Esophagus squamous epithelium (tissue), 5 donors: ENCODE data around the gene LDLRAD4. TPM values are rescaled to one million over a fixed set of nuclear protein-coding genes. Genes with fewer than 3 reads are reported as not detected.

ENCODE experiments used
- DNase-seq: peaks from one replicate; lab custom pipeline; 2025; lab: John Stamatoyannopoulos, UW
- H3K27ac ChIP-seq, 4 donors: fragments of 200-600 bp; sonication (generic); one replicate each; pipeline ENCODE4 v1.5.1; 2016 to 2019; ENCODE audit warnings: mild to moderate bottlenecking in 1 of 4
- H3K27me3 ChIP-seq, 4 donors: fragments of 200-600 bp; sonication (generic); 1 replicate in 3 of 4; 2 replicates in 1 of 4; pipeline versions ENCODE4 v1.5.1 to v1.6.0; 2017 to 2021; ENCODE audit warnings: antibody characterized with exemption in 1 of 4
- H3K36me3 ChIP-seq, 3 donors: fragments of 200-600 bp; sonication (generic); one replicate each; pipeline ENCODE4 v1.5.1; 2016 to 2019
- H3K4me1 ChIP-seq, 3 donors: fragments of 200-600 bp; sonication (generic); one replicate each; pipeline ENCODE4 v1.5.1; 2017 to 2019
- H3K4me3 ChIP-seq, 4 donors: fragments of 200-600 bp; sonication (generic); 1 replicate in 3 of 4; 2 replicates in 1 of 4; pipeline ENCODE4 v1.5.1; 2016 to 2019; ENCODE audit warnings: mild to moderate bottlenecking in 2 of 4, moderate library complexity in 1 of 4
- H3K9me3 ChIP-seq, 3 donors: fragments of 200-600 bp; sonication (generic); one replicate each; pipeline ENCODE4 v1.5.1; 2016 to 2019
- POLR2A ChIP-seq, 4 donors: fragments of 450-650 bp; IDR thresholded peaks; one replicate each; pipeline ENCODE4 v1.6.1; 2017; ENCODE audit warnings: antibody characterized with exemption in 4 of 4, mild to moderate bottlenecking in 4 of 4, moderate library complexity in 3 of 4
- WGBS, 2 donors: methylation state at CpG; one replicate each; pipeline ENCODE4 v1.1.5; 2018; 5-methylcytosine and 5-hydroxymethylcytosine counted together
- intact Hi-C: fragments of 100-400 bp; cut with DNase I; formaldehyde crosslinking; loops from one replicate; pipeline ENCODE4 v1.15.0; 2022
- total RNA-seq, 4 donors: library from RNA; depleted of rRNA; stranded (reverse); fragments of >200 nt; gene quantifications; one replicate each; pipeline ENCODE4 v1.1.0, GENCODE V29; 2016
- TF ChIP-seq, protein P1 (sequence below), 6 experiments: fragments of 450-650 bp in 4 of 6; fragments of 200-600 bp in 2 of 6; sonication (generic) in 2 of 6; IDR thresholded peaks; one replicate each; pipeline ENCODE4 v1.5.1; 2016 to 2019; ENCODE audit warnings: antibody characterized with exemption in 6 of 6, mild to moderate bottlenecking in 4 of 6, moderate library complexity in 4 of 6
- donor health status: DM: yes; HTN: yes; CAD: no.

The LDLRAD4 gene
- total RNA-seq, 4 donors from 2014 or later: 0.91 to 17.9 (median 6.8) TPM

DNA sequence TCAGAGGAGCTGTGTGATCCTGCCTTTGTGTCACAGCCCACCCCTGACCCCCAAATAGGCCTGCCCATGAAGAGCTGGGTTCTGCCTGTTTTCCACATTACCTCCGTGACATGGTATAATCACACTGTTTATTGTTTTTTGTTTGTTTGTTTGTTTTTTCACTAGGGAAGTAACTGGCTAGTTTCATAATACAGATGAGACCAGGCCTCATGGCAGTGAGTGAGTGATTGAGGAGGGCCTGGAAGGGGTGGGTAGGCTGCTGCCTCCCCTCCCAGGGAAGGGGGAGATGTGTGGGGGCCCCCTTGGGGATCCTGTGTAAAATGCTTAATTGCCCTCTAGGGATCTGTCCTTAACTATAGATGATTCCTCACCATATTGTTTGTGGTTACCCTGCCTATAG, 190.5 kb downstream of the LDLRAD4 start:
- TF ChIP-seq, protein P1, sequence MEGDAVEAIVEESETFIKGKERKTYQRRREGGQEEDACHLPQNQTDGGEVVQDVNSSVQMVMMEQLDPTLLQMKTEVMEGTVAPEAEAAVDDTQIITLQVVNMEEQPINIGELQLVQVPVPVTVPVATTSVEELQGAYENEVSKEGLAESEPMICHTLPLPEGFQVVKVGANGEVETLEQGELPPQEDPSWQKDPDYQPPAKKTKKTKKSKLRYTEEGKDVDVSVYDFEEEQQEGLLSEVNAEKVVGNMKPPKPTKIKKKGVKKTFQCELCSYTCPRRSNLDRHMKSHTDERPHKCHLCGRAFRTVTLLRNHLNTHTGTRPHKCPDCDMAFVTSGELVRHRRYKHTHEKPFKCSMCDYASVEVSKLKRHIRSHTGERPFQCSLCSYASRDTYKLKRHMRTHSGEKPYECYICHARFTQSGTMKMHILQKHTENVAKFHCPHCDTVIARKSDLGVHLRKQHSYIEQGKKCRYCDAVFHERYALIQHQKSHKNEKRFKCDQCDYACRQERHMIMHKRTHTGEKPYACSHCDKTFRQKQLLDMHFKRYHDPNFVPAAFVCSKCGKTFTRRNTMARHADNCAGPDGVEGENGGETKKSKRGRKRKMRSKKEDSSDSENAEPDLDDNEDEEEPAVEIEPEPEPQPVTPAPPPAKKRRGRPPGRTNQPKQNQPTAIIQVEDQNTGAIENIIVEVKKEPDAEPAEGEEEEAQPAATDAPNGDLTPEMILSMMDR (IDR thresholded peaks at IDR 0.05): no peak
- TF ChIP-seq POLR2A (IDR thresholded peaks at IDR 0.05): no peak
- no peaks in the 10 kb centered on the region for H3K36me3 ChIP-seq
- no peaks in the 10 kb centered on the region for H3K4me1 ChIP-seq
- no peak for DNase-seq
- no peak overlapping the region for H3K27ac ChIP-seq
- intact Hi-C loops: no loop called here
- peaks cover 0 to 9% (median 0%) of the 10 kb centered on the region in 3 donors for H3K9me3 ChIP-seq
- WGBS, 2 donors: 100% methylated on average over 1 of the region's 1 CpG
- H3K4me3 ChIP-seq: no peak overlapping the region
- H3K27me3 ChIP-seq: no peaks in the 10 kb centered on the region

DNA sequence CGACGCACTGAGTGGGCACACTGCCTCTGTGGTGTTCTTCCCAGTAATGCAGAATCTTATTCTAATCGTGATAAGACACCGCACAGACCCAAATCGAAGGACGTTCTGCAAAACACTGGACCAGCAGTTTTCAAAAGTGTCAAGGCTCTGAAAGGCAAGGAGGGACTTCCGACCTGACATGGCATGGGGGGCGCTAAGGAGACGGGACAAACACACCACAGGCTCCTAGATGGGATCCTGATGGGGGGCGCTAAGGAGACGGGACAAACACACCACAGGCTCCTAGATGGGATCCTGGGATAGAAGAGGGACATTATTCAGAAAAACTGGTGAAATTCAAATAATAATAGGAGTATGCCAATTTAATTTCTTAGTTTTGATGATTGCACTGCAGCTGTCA, 191.4 kb downstream of the LDLRAD4 start:
- Histone ChIP-seq H3K9me3 (peaks cover 0 to 9% (median 0%) of the 10 kb centered on the region in 3 donors), H3K36me3 (no peaks in the 10 kb centered on the region), H3K27me3 (no peaks in the 10 kb centered on the region), H3K27ac (no peak overlapping the region), H3K4me3 (no peak overlapping the region), H3K4me1 (no peaks in the 10 kb centered on the region)
- TF ChIP-seq, protein P1 (IDR thresholded peaks at IDR 0.05): no peak
- no peak for TF ChIP-seq POLR2A (IDR thresholded peaks at IDR 0.05)
- DNase-seq: no peak
- WGBS, 2 donors: 83 to 88% methylated on average over 11 of the region's 11 CpGs
- intact Hi-C loops: no loop called here

DNA sequence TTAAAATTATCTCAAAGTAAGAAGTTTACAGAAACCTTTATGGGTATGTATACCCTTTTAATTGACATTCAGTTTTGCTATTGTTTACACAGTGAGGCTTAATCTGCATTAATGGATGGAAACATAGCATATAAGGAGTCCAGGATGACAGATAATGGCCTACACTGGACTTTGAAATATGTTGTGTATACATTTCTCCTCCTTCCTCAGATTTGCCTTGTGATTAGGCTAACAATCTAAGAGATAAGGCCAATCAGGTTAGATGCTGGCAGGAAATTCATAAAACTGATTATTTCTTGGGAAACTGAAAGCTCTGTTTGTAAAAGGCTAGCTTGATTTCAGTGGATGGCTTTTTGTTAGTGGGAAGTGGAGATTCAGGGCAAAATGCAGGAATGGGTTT, 191.9 kb downstream of the LDLRAD4 start:
- peaks cover 0 to 9% (median 0%) of the 10 kb centered on the region in 3 donors for H3K9me3 ChIP-seq
- H3K4me1 ChIP-seq: no peaks in the 10 kb centered on the region
- no peak overlapping the region for H3K27ac ChIP-seq
- intact Hi-C loops: no loop called here
- DNase-seq: no peak
- no peaks in the 10 kb centered on the region for H3K36me3 ChIP-seq
- H3K27me3 ChIP-seq: no peaks in the 10 kb centered on the region
- no peak for TF ChIP-seq POLR2A (IDR thresholded peaks at IDR 0.05)
- TF ChIP-seq, protein P1 (IDR thresholded peaks at IDR 0.05): no peak
- H3K4me3 ChIP-seq: no peak overlapping the region

DNA sequence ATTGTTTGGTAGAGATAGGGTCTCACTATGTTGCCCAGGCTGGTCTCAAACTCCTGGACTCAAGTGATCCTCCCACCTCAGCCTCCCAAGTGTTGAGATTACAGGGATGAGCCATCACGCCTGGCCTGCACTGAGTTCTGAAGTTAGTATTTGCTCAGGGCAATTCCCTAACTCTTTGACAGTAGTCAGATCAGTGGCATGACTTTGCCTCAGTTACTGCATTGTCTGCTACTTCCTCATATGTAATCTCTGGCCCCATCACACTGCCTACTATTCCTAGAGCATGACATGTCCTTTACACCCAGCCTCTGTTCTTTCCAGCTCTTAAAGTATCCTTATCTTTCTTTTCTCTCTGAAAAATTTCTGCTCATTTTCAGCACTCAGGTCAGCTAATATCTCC, 193.5 kb downstream of the LDLRAD4 start:
- TF ChIP-seq, protein P1 (IDR thresholded peaks at IDR 0.05): no peak
- no peak for TF ChIP-seq POLR2A (IDR thresholded peaks at IDR 0.05)
- Histone ChIP-seq H3K9me3 (peaks cover 0 to 9% (median 0%) of the 10 kb centered on the region in 3 donors), H3K27me3 (no peaks in the 10 kb centered on the region), H3K27ac (no peak overlapping the region), H3K4me3 (no peak overlapping the region), H3K36me3 (no peaks in the 10 kb centered on the region), H3K4me1 (peaks cover 3 to 6% (median 5%) of the 10 kb centered on the region in 3 donors)
- 90 to 100% methylated on average over 1 of the region's 1 CpG for WGBS, 2 donors
- intact Hi-C loops: no loop called here
- no peak for DNase-seq

DNA sequence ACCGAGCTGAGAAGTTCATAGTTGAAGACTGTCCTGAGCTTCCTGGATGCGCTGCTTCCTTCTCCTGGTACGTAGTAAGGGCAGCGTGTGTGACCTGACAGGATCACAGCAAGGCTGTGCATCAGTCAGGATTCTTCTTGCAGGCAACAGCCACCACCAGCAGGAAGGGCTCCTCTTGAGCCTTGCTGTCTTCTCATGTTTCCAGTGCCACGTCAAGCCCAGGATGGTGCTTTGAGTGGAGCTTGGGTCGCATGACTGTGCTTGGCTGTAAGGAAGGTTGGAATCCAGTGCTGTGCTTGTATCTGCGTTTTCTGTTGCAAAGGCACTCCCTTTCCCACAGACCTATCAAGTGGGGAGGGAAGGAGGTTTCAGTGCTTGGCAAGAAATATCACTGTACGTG, 194.3 kb downstream of the LDLRAD4 start:
- H3K27ac ChIP-seq: no peak overlapping the region
- H3K27me3 ChIP-seq: no peaks in the 10 kb centered on the region
- no peaks in the 10 kb centered on the region for H3K36me3 ChIP-seq
- no peak overlapping the region for H3K4me3 ChIP-seq
- H3K4me1 ChIP-seq: peaks cover 3 to 10% (median 8%) of the 10 kb centered on the region in 3 donors
- H3K9me3 ChIP-seq: peaks cover 0 to 9% (median 0%) of the 10 kb centered on the region in 3 donors
- no peak for TF ChIP-seq POLR2A (IDR thresholded peaks at IDR 0.05)
- TF ChIP-seq, protein P1 (IDR thresholded peaks at IDR 0.05): no peak
- 73 to 76% methylated on average over 5 to 6 of the region's 8 CpGs for WGBS, 2 donors
- DNase-seq: no peak
- intact Hi-C loops: no loop called here
